Endometrium (tissue), 2 donors: ENCODE data around the gene UBN1.

Source experiments
- FAIRE-seq: peaks from 2 replicates; lab custom pipeline; 2012; peaks lifted over from hg19 to GRCh38; lab: Jason Lieb, UNC
- donor health status: control.
- donor health status: control.

Gene UBN1

GRCh38 chr16:4814542-4815173, 32.6 kb upstream of the UBN1 start:
- FAIRE-seq, result no peak

GRCh38 chr16:4820652-4821051, 26.6 kb upstream of the UBN1 start:
- FAIRE-seq, result no peak

GRCh38 chr16:4825196-4825595, 22.1 kb upstream of the UBN1 start:
- no peak for FAIRE-seq

- FAIRE-seq, result no peak
Observed at GRCh38 chr16:4826526-4826925, 20.8 kb upstream of the UBN1 start.

GRCh38 chr16:4826980-4827379, 20.3 kb upstream of the UBN1 start:
- no peak for FAIRE-seq

- no peak for FAIRE-seq
Observed at GRCh38 chr16:4828567-4829321, 18.5 kb upstream of the UBN1 start.

- FAIRE-seq, result no peak
Observed at GRCh38 chr16:4830408-4830807, 16.9 kb upstream of the UBN1 start.

- FAIRE-seq, result no peak
Observed at GRCh38 chr16:4831616-4832015, 15.7 kb upstream of the UBN1 start.

- no peak for FAIRE-seq
Observed at GRCh38 chr16:4832698-4833343, 14.5 kb upstream of the UBN1 start.

- FAIRE-seq, result no peak
Observed at GRCh38 chr16:4833584-4833983, 13.7 kb upstream of the UBN1 start.

GRCh38 chr16:4836727-4837126, 10.6 kb upstream of the UBN1 start:
- no peak for FAIRE-seq

- no peak for FAIRE-seq
Observed at GRCh38 chr16:4837733-4838501, 9.4 kb upstream of the UBN1 start.

- FAIRE-seq, result no peak
Observed at GRCh38 chr16:4839942-4840341, 7.3 kb upstream of the UBN1 start.

- FAIRE-seq, result no peak
Observed at GRCh38 chr16:4840984-4841383, 6.3 kb upstream of the UBN1 start.

- FAIRE-seq, result no peak
Observed at GRCh38 chr16:4846503-4846900, 779 bp upstream of the UBN1 start.

GRCh38 chr16:4847774-4848587, 700 bp downstream of the UBN1 start:
- FAIRE-seq, result no peak

GRCh38 chr16:4850211-4850610, 2.9 kb downstream of the UBN1 start:
- no peak for FAIRE-seq

- FAIRE-seq, result no peak
Observed at GRCh38 chr16:4852221-4852872, 5.1 kb downstream of the UBN1 start.

GRCh38 chr16:4855371-4855770, 8.1 kb downstream of the UBN1 start:
- FAIRE-seq, result no peak

- no peak for FAIRE-seq
Observed at GRCh38 chr16:4855804-4856203, 8.5 kb downstream of the UBN1 start.

- FAIRE-seq, result no peak
Observed at GRCh38 chr16:4859190-4859899, 12.1 kb downstream of the UBN1 start.
